ENCODE results near the gene THAP4. TPM values are rescaled to one million over a fixed set of nuclear protein-coding genes. Genes with fewer than 3 reads are reported as not detected.

The THAP4 gene
- total and polyA plus RNA-seq, 2 of the 4 experiments (the other 2 are of a cell fraction): 33.9 to 55.1 TPM

GRCh38 chr2:241571821-241572620, 64.9 kb downstream of the THAP4 start (continued):
- TF ChIP-seq POLR2A (IDR thresholded peaks at IDR 0.05; ENCODE audit: low read depth, low read length): no peak

DNA sequence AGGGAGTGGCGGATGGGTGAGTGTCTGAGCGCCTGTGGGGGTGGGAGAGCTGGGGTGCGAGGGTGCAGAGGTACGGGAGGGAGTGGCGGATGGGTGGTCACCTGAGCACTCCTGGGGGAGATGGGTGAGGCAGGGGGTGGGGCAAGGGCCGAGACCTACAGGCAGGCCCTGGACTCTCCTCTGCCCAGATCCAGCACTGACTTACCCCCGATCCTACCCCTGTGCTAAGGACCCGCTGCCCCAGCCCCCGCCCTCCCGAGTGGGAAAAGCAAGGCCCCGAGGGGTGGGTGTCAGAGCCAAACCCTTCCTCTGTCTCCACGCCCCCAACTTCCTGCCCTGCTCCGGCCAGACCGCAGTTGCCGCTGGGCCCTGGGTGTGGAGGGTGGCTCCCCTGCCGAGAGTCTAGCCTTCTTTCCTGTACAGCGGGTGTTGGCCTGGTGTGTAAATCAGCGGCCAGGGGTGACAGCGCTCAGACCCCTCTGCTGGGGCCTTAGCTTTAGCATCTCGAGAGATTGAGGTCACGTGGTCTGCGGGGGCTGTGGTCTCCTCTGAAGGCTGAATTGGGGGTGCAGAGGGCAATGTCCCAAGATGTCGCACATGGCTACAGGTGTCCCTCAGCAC, 65.9 kb downstream of the THAP4 start:
- in situ Hi-C loops (cut with MboI; ENCODE audit: low sequenced_read_pairs): no loop called here
- TF ChIP-seq NFE2L2 (IDR thresholded peaks at IDR 0.05; ENCODE audit: low read depth, low read length) (no peak), BHLHE40 (IDR thresholded peaks at IDR 0.05; ENCODE audit: low read depth, low read length) (no peak), CTCF (conservative IDR thresholded peaks at IDR 0.05; ENCODE audit: low read depth, low read length) (no peak), SMC3 (IDR thresholded peaks at IDR 0.05; ENCODE audit: low read depth, low read length) (no peak), MAFK (IDR thresholded peaks at IDR 0.05; ENCODE audit: low read depth, low read length) (no peak), FOS (IDR thresholded peaks at IDR 0.05; ENCODE audit: low read depth, low read length) (no peak), RFX5 (IDR thresholded peaks at IDR 0.05; ENCODE audit: low read depth, low read length) (no peak), RCOR1 (IDR thresholded peaks at IDR 0.05; ENCODE audit: insufficient replicate concordance, low read length) (no peak), CEBPB (IDR thresholded peaks at IDR 0.05; ENCODE audit: low read depth, low read length) (no peak), USF2 (IDR thresholded peaks at IDR 0.05; ENCODE audit: low read depth, low read length) (no peak)
- TF ChIP-seq, protein P1, sequence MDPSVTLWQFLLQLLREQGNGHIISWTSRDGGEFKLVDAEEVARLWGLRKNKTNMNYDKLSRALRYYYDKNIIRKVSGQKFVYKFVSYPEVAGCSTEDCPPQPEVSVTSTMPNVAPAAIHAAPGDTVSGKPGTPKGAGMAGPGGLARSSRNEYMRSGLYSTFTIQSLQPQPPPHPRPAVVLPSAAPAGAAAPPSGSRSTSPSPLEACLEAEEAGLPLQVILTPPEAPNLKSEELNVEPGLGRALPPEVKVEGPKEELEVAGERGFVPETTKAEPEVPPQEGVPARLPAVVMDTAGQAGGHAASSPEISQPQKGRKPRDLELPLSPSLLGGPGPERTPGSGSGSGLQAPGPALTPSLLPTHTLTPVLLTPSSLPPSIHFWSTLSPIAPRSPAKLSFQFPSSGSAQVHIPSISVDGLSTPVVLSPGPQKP (IDR thresholded peaks at IDR 0.05; ENCODE audit: borderline replicate concordance, low read depth, low read length): no peak

More for the DNA sequence above, 65.9 kb downstream of the THAP4 start:
- H3K14ac ChIP-seq (replicated peaks; ENCODE audit: low read depth, low read length): no peak overlapping the region
- peaks cover 25% of the 10 kb centered on the region for H4K20me1 ChIP-seq (ENCODE audit: insufficient read depth, low read length)
- no peak overlapping the region for H4K5ac ChIP-seq (ENCODE audit: low read depth, low read length)
- H3K56ac ChIP-seq (ENCODE audit: extremely low read depth, insufficient read depth, low read length): no peak overlapping the region
- no peak overlapping the region for H2AFZ ChIP-seq (replicated peaks; ENCODE audit: low read length, poor library complexity)
- H2BK15ac ChIP-seq (ENCODE audit: low read depth, low read length): no peak overlapping the region
- intact Hi-C loops (cut with micrococcal nuclease): no loop called here
- no peak overlapping the region for H2BK20ac ChIP-seq (ENCODE audit: low read depth, low read length)
- H3K9me1 ChIP-seq (ENCODE audit: insufficient read depth, low read length): peaks cover 4% of the 10 kb centered on the region; the same call in 1 of the 2 replicates
- no TSS peak for BruUV-seq (replicated peaks)
- H3K79me1 ChIP-seq (ENCODE audit: low read depth in 1 of 2, low read length in 2 of 2): peaks cover 0 to 14% of the 10 kb centered on the region in 2 experiments; a peak in 1 of 4 replicates
- CTCF ChIA-PET: no interaction called here
- no peak overlapping the region for H3K9ac ChIP-seq (ENCODE audit: low read depth, low read length)
- no peak overlapping the region for H4K91ac ChIP-seq (ENCODE audit: insufficient read depth, low read depth, low read length)
- dilution Hi-C loops (cut with HindIII; ENCODE audit: low sequenced_read_pairs, unreplicated experiment): no loop called here
- no peak overlapping the region for H3K23ac ChIP-seq (ENCODE audit: low read depth, low read length)
- H3K9me3 ChIP-seq (ENCODE audit: control insufficient read depth, insufficient read depth, low read length): no peaks in the 10 kb centered on the region
- H3K27me3 ChIP-seq (ENCODE audit: control insufficient read depth, insufficient read depth, low read length): no peaks in the 10 kb centered on the region
- no peak overlapping the region for H2BK5ac ChIP-seq (ENCODE audit: low read depth, low read length, poor library complexity, severe bottlenecking)
- H3K4me3 ChIP-seq (ENCODE audit: insufficient read depth, low read depth, low read length): no peak overlapping the region
- no peak overlapping the region for H3K4me2 ChIP-seq (ENCODE audit: low read depth, low read length)
- 95% methylated on average over 10 of the region's 23 CpGs; no CpG with 5 or more reads in 1 of the 2 experiments for WGBS, 2 experiments (ENCODE audit: extremely low coverage in 2 of 2, insufficient read length in 1 of 2)
- H3K4ac ChIP-seq (ENCODE audit: low read depth, low read length): no peak overlapping the region
- peaks cover 29% of the 10 kb centered on the region for H3K36me3 ChIP-seq (ENCODE audit: control insufficient read depth, insufficient read depth, low read length)
- POLR2A ChIA-PET (ENCODE audit: unreplicated experiment): no interaction called here
- H2BK120ac ChIP-seq (ENCODE audit: low read depth, low read length): no peak overlapping the region
- no peak overlapping the region for H2AK5ac ChIP-seq (ENCODE audit: low read depth, low read length)
- H3K27ac ChIP-seq (ENCODE audit: insufficient read depth, low read length): no peak overlapping the region
- H2AK9ac ChIP-seq (replicated peaks; ENCODE audit: low read depth, low read length, poor library complexity): no peak overlapping the region
- H3K18ac ChIP-seq (ENCODE audit: low read depth, low read length): no peak overlapping the region
- H4K8ac ChIP-seq (ENCODE audit: low read depth in 2 of 2, low read length in 2 of 2): no peak overlapping the region
- no peaks in the 10 kb centered on the region for H3K4me1 ChIP-seq (ENCODE audit: control insufficient read depth, insufficient read depth, low read length)
- no peak for ATAC-seq (ENCODE audit: low read depth)
- no peak for DNase-seq
